Measurements from ENCODE around the gene AK8. TPM values are rescaled to one million over a fixed set of nuclear protein-coding genes. Genes with fewer than 3 reads are reported as not detected.

Gene AK8
- total and polyA plus RNA-seq, 2 of the 4 experiments (the other 2 are of a cell fraction): under 0.01 to 0.09 TPM

DNA sequence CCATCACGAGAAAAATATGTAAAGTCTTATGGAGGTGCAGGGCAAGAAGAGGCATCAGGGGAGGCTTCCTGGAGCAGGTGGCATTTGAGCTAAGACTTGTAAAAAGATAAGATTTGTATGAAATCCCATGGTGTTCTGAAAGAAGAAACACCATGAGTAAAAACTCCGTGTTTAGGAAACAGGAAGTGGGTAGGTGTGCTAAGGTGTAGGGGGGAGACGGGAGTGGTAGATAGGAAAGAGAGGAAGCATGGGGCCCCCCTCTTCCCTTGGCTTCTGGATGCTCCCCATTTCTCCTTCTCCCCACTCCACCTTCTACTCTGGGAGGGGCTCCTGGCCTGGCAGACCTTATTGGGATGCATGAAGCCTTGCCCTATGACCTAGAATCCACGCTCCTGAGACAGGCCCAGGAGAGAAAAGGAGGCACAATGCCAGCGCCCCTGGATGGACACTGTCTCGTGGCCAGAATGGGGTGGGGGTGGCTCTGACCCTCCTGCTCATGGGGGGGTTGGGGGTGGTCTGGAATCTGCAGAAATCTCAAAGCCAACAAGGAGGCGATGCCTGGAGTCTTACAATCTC is 104.2 kb downstream of the AK8 start:
- Histone ChIP-seq H3K56ac (ENCODE audit: extremely low read depth, insufficient read depth, low read length) (no peak overlapping the region), H3K4me3 (ENCODE audit: insufficient read depth, low read depth, low read length) (no peak overlapping the region), H3K9ac (ENCODE audit: low read depth, low read length) (no peak overlapping the region), H2AFZ (replicated peaks; ENCODE audit: low read length, poor library complexity) (no peak overlapping the region), H3K9me3 (ENCODE audit: control insufficient read depth, insufficient read depth, low read length) (peaks cover 2% of the 10 kb centered on the region; the same call in 1 of the 2 replicates), H2BK5ac (ENCODE audit: low read depth, low read length, poor library complexity, severe bottlenecking) (no peak overlapping the region), H4K91ac (ENCODE audit: insufficient read depth, low read depth, low read length) (no peak overlapping the region), H3K4ac (ENCODE audit: low read depth, low read length) (no peak overlapping the region), H2AK5ac (ENCODE audit: low read depth, low read length) (no peak overlapping the region), H2BK120ac (ENCODE audit: low read depth, low read length) (no peak overlapping the region), H3K4me1 (ENCODE audit: control insufficient read depth, insufficient read depth, low read length) (peaks cover 6% of the 10 kb centered on the region; the same call in 1 of the 2 replicates), H2AK9ac (replicated peaks; ENCODE audit: low read depth, low read length, poor library complexity) (no peak overlapping the region), H4K5ac (ENCODE audit: low read depth, low read length) (no peak overlapping the region), H3K79me1 (ENCODE audit: low read depth in 1 of 2, low read length in 2 of 2) (no peaks in the 10 kb centered on the region), H4K20me1 (ENCODE audit: insufficient read depth, low read length) (no peaks in the 10 kb centered on the region), H3K18ac (ENCODE audit: low read depth, low read length) (no peak overlapping the region), H3K36me3 (ENCODE audit: control insufficient read depth, insufficient read depth, low read length) (no peaks in the 10 kb centered on the region), H3K27me3 (ENCODE audit: control insufficient read depth, insufficient read depth, low read length) (peaks cover 5% of the 10 kb centered on the region), H2BK15ac (ENCODE audit: low read depth, low read length) (no peak overlapping the region), H2BK20ac (ENCODE audit: low read depth, low read length) (no peak overlapping the region), H3K4me2 (ENCODE audit: low read depth, low read length) (no peak overlapping the region), H3K9me1 (ENCODE audit: insufficient read depth, low read length) (no peaks in the 10 kb centered on the region; the same call in 1 of the 2 replicates), H3K14ac (replicated peaks; ENCODE audit: low read depth, low read length) (no peak overlapping the region), H3K27ac (ENCODE audit: insufficient read depth, low read length) (no peak overlapping the region), H3K23ac (ENCODE audit: low read depth, low read length) (no peak overlapping the region), H4K8ac (ENCODE audit: low read depth in 2 of 2, low read length in 2 of 2) (no peak overlapping the region)
- intact Hi-C loops (cut with micrococcal nuclease) (no loop called here), dilution Hi-C loops (cut with HindIII; ENCODE audit: low sequenced_read_pairs, unreplicated experiment) (no loop called here), in situ Hi-C loops (cut with MboI; ENCODE audit: low sequenced_read_pairs) (no loop called here)
- no TSS peak for BruUV-seq (replicated peaks)
- ChIA-PET POLR2A (ENCODE audit: unreplicated experiment) (no interaction called here), CTCF (no interaction called here)
- no peak for DNase-seq
- TF ChIP-seq RCOR1 (IDR thresholded peaks at IDR 0.05; ENCODE audit: insufficient replicate concordance, low read length): no peak
- no peak for TF ChIP-seq RAD21 (IDR thresholded peaks at IDR 0.05; ENCODE audit: low read length)
- no peak for TF ChIP-seq CEBPB (IDR thresholded peaks at IDR 0.05; ENCODE audit: low read depth, low read length)
- TF ChIP-seq, protein P1, sequence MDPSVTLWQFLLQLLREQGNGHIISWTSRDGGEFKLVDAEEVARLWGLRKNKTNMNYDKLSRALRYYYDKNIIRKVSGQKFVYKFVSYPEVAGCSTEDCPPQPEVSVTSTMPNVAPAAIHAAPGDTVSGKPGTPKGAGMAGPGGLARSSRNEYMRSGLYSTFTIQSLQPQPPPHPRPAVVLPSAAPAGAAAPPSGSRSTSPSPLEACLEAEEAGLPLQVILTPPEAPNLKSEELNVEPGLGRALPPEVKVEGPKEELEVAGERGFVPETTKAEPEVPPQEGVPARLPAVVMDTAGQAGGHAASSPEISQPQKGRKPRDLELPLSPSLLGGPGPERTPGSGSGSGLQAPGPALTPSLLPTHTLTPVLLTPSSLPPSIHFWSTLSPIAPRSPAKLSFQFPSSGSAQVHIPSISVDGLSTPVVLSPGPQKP (IDR thresholded peaks at IDR 0.05; ENCODE audit: borderline replicate concordance, low read depth, low read length): no peak
- TF ChIP-seq MAZ (IDR thresholded peaks at IDR 0.05; ENCODE audit: borderline replicate concordance, low read depth, low read length): no peak
- TF ChIP-seq FOS (IDR thresholded peaks at IDR 0.05; ENCODE audit: low read depth, low read length): no peak
- TF ChIP-seq CHD1 (IDR thresholded peaks at IDR 0.05; ENCODE audit: low read depth, low read length): no peak
- TF ChIP-seq BHLHE40 (IDR thresholded peaks at IDR 0.05; ENCODE audit: low read depth, low read length): no peak
- no peak for TF ChIP-seq MAFK (IDR thresholded peaks at IDR 0.05; ENCODE audit: low read depth, low read length)
- no peak for TF ChIP-seq SMC3 (IDR thresholded peaks at IDR 0.05; ENCODE audit: low read depth, low read length)
- no peak for TF ChIP-seq RFX5 (IDR thresholded peaks at IDR 0.05; ENCODE audit: low read depth, low read length)
- TF ChIP-seq, protein P2, sequence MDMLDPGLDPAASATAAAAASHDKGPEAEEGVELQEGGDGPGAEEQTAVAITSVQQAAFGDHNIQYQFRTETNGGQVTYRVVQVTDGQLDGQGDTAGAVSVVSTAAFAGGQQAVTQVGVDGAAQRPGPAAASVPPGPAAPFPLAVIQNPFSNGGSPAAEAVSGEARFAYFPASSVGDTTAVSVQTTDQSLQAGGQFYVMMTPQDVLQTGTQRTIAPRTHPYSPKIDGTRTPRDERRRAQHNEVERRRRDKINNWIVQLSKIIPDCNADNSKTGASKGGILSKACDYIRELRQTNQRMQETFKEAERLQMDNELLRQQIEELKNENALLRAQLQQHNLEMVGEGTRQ (IDR thresholded peaks at IDR 0.05; ENCODE audit: low read depth, low read length): no peak
- TF ChIP-seq NFE2L2 (IDR thresholded peaks at IDR 0.05; ENCODE audit: low read depth, low read length): no peak
- TF ChIP-seq, protein P3, sequence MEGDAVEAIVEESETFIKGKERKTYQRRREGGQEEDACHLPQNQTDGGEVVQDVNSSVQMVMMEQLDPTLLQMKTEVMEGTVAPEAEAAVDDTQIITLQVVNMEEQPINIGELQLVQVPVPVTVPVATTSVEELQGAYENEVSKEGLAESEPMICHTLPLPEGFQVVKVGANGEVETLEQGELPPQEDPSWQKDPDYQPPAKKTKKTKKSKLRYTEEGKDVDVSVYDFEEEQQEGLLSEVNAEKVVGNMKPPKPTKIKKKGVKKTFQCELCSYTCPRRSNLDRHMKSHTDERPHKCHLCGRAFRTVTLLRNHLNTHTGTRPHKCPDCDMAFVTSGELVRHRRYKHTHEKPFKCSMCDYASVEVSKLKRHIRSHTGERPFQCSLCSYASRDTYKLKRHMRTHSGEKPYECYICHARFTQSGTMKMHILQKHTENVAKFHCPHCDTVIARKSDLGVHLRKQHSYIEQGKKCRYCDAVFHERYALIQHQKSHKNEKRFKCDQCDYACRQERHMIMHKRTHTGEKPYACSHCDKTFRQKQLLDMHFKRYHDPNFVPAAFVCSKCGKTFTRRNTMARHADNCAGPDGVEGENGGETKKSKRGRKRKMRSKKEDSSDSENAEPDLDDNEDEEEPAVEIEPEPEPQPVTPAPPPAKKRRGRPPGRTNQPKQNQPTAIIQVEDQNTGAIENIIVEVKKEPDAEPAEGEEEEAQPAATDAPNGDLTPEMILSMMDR (conservative IDR thresholded peaks at IDR 0.05; ENCODE audit: low read depth, low read length): no peak
- no CpG with 5 or more reads among the region's 7 CpGs for WGBS, 2 experiments (ENCODE audit: extremely low coverage in 2 of 2, insufficient read length in 1 of 2)
- no peak for ATAC-seq (ENCODE audit: low read depth)

Data from IMR-90 (cell line).